HL-60 (cell line): ENCODE results near the gene OR8K1.

Experiments
- DNase-seq, 2 experiments: peaks; one replicate each; pipeline ENCODE4 v3.0.0-alpha.2; 2010 to 2020; ENCODE audit warnings: low read depth in 1 of 2, low spot score in 1 of 2
- H3K27ac ChIP-seq: fragments of 250-450 bp; sonication (Bioruptor Pico); replicated peaks from 2 replicates; pipeline ENCODE4 v1.5.1; 2020; ENCODE audit warnings: mild to moderate bottlenecking, moderate library complexity
- H3K27me3 ChIP-seq: fragments of 250-450 bp; sonication (Bioruptor Pico); 2 replicates; pipeline ENCODE4 v1.5.1; 2021; ENCODE audit warnings: mild to moderate bottlenecking, moderate library complexity; ENCODE audit not compliant: insufficient read depth, poor library complexity, severe bottlenecking
- H3K4me3 ChIP-seq: replicated peaks from 2 replicates; pipeline ENCODE4 v1.5.1; 2011; ENCODE audit warnings: mild to moderate bottlenecking, control low read depth, low read length; ENCODE audit not compliant: insufficient read depth
- CTCF ChIP-seq: IDR thresholded peaks from one replicate; pipeline ENCODE4 v1.5.1; 2011; ENCODE audit warnings: low read length, control low read depth, inconsistent platforms; ENCODE audit not compliant: insufficient read depth
- GABPA ChIP-seq: IDR thresholded peaks from 2 replicates; pipeline ENCODE4 v1.6.1; 2012; ENCODE audit warnings: low read depth
- POLR2AphosphoS5 ChIP-seq: IDR thresholded peaks from 2 replicates; pipeline ENCODE4 v1.6.1; 2012; ENCODE audit warnings: low read depth
- REST ChIP-seq: IDR thresholded peaks from 2 replicates; pipeline ENCODE4 v1.6.1; 2012; ENCODE audit warnings: low read depth; ENCODE audit not compliant: insufficient replicate concordance
- SPI1 ChIP-seq: IDR thresholded peaks from 2 replicates; pipeline ENCODE4 v1.6.1; 2012; ENCODE audit warnings: low read depth, mild to moderate bottlenecking, borderline replicate concordance

The OR8K1 gene

GRCh38 chr11:56340289-56340688, 5.5 kb upstream of the OR8K1 start:
- TF ChIP-seq SPI1 (no peak), POLR2AphosphoS5 (no peak), GABPA (no peak), CTCF (no peak), REST (no peak)
- Histone ChIP-seq H3K27me3 (no peaks in the 10 kb centered on the region), H3K27ac (no peak overlapping the region), H3K4me3 (no peak overlapping the region)
- no peak for DNase-seq

- H3K27me3 ChIP-seq, result no peaks in the 10 kb centered on the region
- TF ChIP-seq POLR2AphosphoS5 (no peak), REST (no peak), SPI1 (no peak), GABPA (no peak), CTCF (no peak)
- no peak within 1 kb of the TSS for H3K27ac ChIP-seq
- H3K4me3 ChIP-seq, result no peak within 1 kb of the TSS
- DNase-seq, result no peak
Measured at GRCh38 chr11:56353991-56354390, 8.2 kb downstream of the OR8K1 start, which contains the start of gene OR8J1. TSS of gene OR8J1 (plus strand) at chr11:56354291. CDS start at chr11:56360247, 5,956 bp downstream.

GRCh38 chr11:56375324-56375723, 29.5 kb downstream of the OR8K1 start, which contains the start of gene OR8U1:
TSS of gene OR8U1 (plus strand) at chr11:56375624. CDS start at chr11:56375624, 0 bp downstream.
- no peak for TF ChIP-seq GABPA
- TF ChIP-seq CTCF, result no peak
- TF ChIP-seq POLR2AphosphoS5, result no peak
- TF ChIP-seq REST, result no peak
- TF ChIP-seq SPI1, result no peak
- Histone ChIP-seq H3K4me3 (no peak within 1 kb of the TSS), H3K27me3 (no peaks in the 10 kb centered on the region), H3K27ac (no peak within 1 kb of the TSS)
- DNase-seq, result no peak
